ENCODE data around the gene CUX1.

GRCh38 chr7:101988513-101988912 is 171.1 kb downstream of the CUX1 start:
- TF ChIP-seq CTCF (IDR thresholded peaks at IDR 0.05) (no peak), POLR2A (IDR thresholded peaks at IDR 0.05) (no peak)

Measured in esophagus squamous epithelium (tissue), 4 donors.